HEK293 (cell line): ENCODE measurements around the gene RRAS.

ENCODE experiments used
- BCL11B ChIP-seq: fragments of 450-650 bp; formaldehyde crosslinking; IDR thresholded peaks from 2 replicates; pipeline ENCODE4 v1.5.1; 2016; ENCODE audit warnings: low read depth, missing biosample characterization, missing genetic modification characterization
- HOXD13 ChIP-seq: sonication (generic); formaldehyde crosslinking; IDR thresholded peaks from 2 replicates; pipeline ENCODE4 v1.8.0; 2022; ENCODE audit warnings: missing genetic modification reagents, borderline replicate concordance
- IKZF3 ChIP-seq: fragments of 450-650 bp; IDR thresholded peaks from 2 replicates; pipeline ENCODE4 v1.5.0; 2018; ENCODE audit warnings: missing biosample characterization, mild to moderate bottlenecking, missing genetic modification characterization, moderate library complexity
- PATZ1 ChIP-seq: fragments of 450-650 bp; formaldehyde crosslinking; IDR thresholded peaks from 2 replicates; pipeline ENCODE4 v1.5.1; 2016; ENCODE audit warnings: missing biosample characterization, missing genetic modification characterization
- PBX3 ChIP-seq: sonication (generic); formaldehyde crosslinking; IDR thresholded peaks from 2 replicates; pipeline ENCODE4 v1.8.1; 2022; ENCODE audit warnings: mild to moderate bottlenecking, moderate library complexity, missing genetic modification reagents
- PRDM1 ChIP-seq: fragments of 450-650 bp; formaldehyde crosslinking; IDR thresholded peaks from 2 replicates; pipeline ENCODE4; 2016; ENCODE audit warnings: missing biosample characterization, missing genetic modification characterization
- PRDM10 ChIP-seq: fragments of 450-650 bp; formaldehyde crosslinking; IDR thresholded peaks from 2 replicates; pipeline ENCODE4 v1.5.1; 2016; ENCODE audit warnings: missing biosample characterization, missing genetic modification characterization
- PRDM6 ChIP-seq: fragments of 450-650 bp; formaldehyde crosslinking; IDR thresholded peaks from 2 replicates; pipeline ENCODE4 v1.5.1; 2017; ENCODE audit warnings: missing biosample characterization, missing genetic modification characterization
- RBAK ChIP-seq: fragments of 450-650 bp; formaldehyde crosslinking; IDR thresholded peaks from 2 replicates; pipeline ENCODE4 v1.5.1; 2016; ENCODE audit warnings: missing biosample characterization, missing genetic modification characterization
- SALL2 ChIP-seq: fragments of 450-650 bp; formaldehyde crosslinking; IDR thresholded peaks from 2 replicates; pipeline ENCODE4 v1.5.0; 2017; ENCODE audit warnings: missing biosample characterization, mild to moderate bottlenecking, missing genetic modification characterization, borderline replicate concordance
- TRIM28 ChIP-seq: IDR thresholded peaks from 2 replicates; pipeline ENCODE4 v1.6.1; 2011; ENCODE audit warnings: low read length, control low read depth, borderline replicate concordance
- ZBTB1 ChIP-seq: fragments of 450-650 bp; formaldehyde crosslinking; IDR thresholded peaks from 2 replicates; pipeline ENCODE4 v1.5.1; 2016; ENCODE audit warnings: missing biosample characterization, missing genetic modification characterization
- ZBTB17 ChIP-seq: fragments of 450-650 bp; formaldehyde crosslinking; IDR thresholded peaks from 2 replicates; pipeline ENCODE4 v1.5.1; 2016; ENCODE audit warnings: missing biosample characterization, missing genetic modification characterization
- ZBTB48 ChIP-seq: fragments of 450-650 bp; formaldehyde crosslinking; IDR thresholded peaks from 2 replicates; pipeline ENCODE4 v1.5.1; 2016; ENCODE audit warnings: missing biosample characterization, missing genetic modification characterization
- ZFHX2 ChIP-seq: fragments of 450-650 bp; formaldehyde crosslinking; conservative IDR thresholded peaks from 2 replicates; pipeline ENCODE4 v1.5.1; 2016; ENCODE audit warnings: missing biosample characterization, missing genetic modification characterization
- ZFP3 ChIP-seq: fragments of 450-650 bp; formaldehyde crosslinking; IDR thresholded peaks from 2 replicates; pipeline ENCODE4 v1.5.1; 2016; ENCODE audit warnings: low read depth, missing biosample characterization, missing genetic modification characterization
- ZNF10 ChIP-seq: fragments of 450-650 bp; formaldehyde crosslinking; IDR thresholded peaks from 2 replicates; pipeline ENCODE4 v1.5.1; 2017; ENCODE audit warnings: missing biosample characterization, missing genetic modification characterization
- ZNF157 ChIP-seq: fragments of 450-650 bp; formaldehyde crosslinking; IDR thresholded peaks from 2 replicates; pipeline ENCODE4 v1.5.1; 2016; ENCODE audit warnings: missing biosample characterization, missing genetic modification characterization
- ZNF19 ChIP-seq: fragments of 450-650 bp; formaldehyde crosslinking; IDR thresholded peaks from 2 replicates; pipeline ENCODE4; 2016; ENCODE audit warnings: missing biosample characterization, missing genetic modification characterization, low read depth
- ZNF2 ChIP-seq: fragments of 450-650 bp; formaldehyde crosslinking; IDR thresholded peaks from 2 replicates; pipeline ENCODE4 v1.5.1; 2016; ENCODE audit warnings: missing biosample characterization, missing genetic modification characterization
- ZNF341 ChIP-seq: fragments of 450-650 bp; formaldehyde crosslinking; IDR thresholded peaks from 2 replicates; pipeline ENCODE4; 2016; ENCODE audit warnings: low read depth, missing biosample characterization, missing genetic modification characterization
- ZNF354C ChIP-seq: fragments of 450-650 bp; formaldehyde crosslinking; IDR thresholded peaks from 2 replicates; pipeline ENCODE4 v1.5.1; 2016; ENCODE audit warnings: missing biosample characterization, missing genetic modification characterization, low read depth, borderline replicate concordance
- ZNF514 ChIP-seq: fragments of 450-650 bp; formaldehyde crosslinking; IDR thresholded peaks from 2 replicates; pipeline ENCODE4 v1.5.1; 2016; ENCODE audit warnings: missing biosample characterization, missing genetic modification characterization
- ZNF660 ChIP-seq: fragments of 450-650 bp; IDR thresholded peaks from 2 replicates; pipeline ENCODE4 v1.5.1; 2018; ENCODE audit warnings: missing biosample characterization, mild to moderate bottlenecking, missing genetic modification characterization
- ZNF701 ChIP-seq: fragments of 450-650 bp; formaldehyde crosslinking; IDR thresholded peaks from 2 replicates; pipeline ENCODE4 v1.5.1; 2016; ENCODE audit warnings: missing biosample characterization, missing genetic modification characterization
- ZNF704 ChIP-seq: fragments of 450-650 bp; formaldehyde crosslinking; IDR thresholded peaks from 2 replicates; pipeline ENCODE4 v1.5.1; 2016; ENCODE audit warnings: missing biosample characterization, missing genetic modification characterization
- ZNF776 ChIP-seq: fragments of 450-650 bp; formaldehyde crosslinking; IDR thresholded peaks from 2 replicates; pipeline ENCODE4 v1.5.0; 2017; ENCODE audit warnings: missing biosample characterization, missing genetic modification characterization, borderline replicate concordance
- ZNF791 ChIP-seq: fragments of 450-650 bp; formaldehyde crosslinking; IDR thresholded peaks from 2 replicates; pipeline ENCODE4 v1.5.1; 2016; ENCODE audit warnings: missing biosample characterization, missing genetic modification characterization
- ZNF837 ChIP-seq: fragments of 450-650 bp; formaldehyde crosslinking; IDR thresholded peaks from 2 replicates; pipeline ENCODE4 v1.5.1; 2016; ENCODE audit warnings: missing biosample characterization, missing genetic modification characterization
- ZSCAN16 ChIP-seq: fragments of 450-650 bp; formaldehyde crosslinking; IDR thresholded peaks from 2 replicates; pipeline ENCODE4 v1.5.1; 2016; ENCODE audit warnings: missing biosample characterization, missing genetic modification characterization
- ZSCAN23 ChIP-seq: fragments of 450-650 bp; formaldehyde crosslinking; IDR thresholded peaks from 2 replicates; pipeline ENCODE4 v1.5.1; 2016; ENCODE audit warnings: missing biosample characterization, missing genetic modification characterization

RRAS gene

GRCh38 chr19:49593233-49594113 lies 46.5 kb downstream of the RRAS start (continued):
- TF ChIP-seq ZBTB48, result no peak
- TF ChIP-seq ZNF19 (tag by site-specific recombination), result no peak
- TF ChIP-seq ZNF704 (tag by site-specific recombination), result no peak
- no peak for TF ChIP-seq TRIM28
- peak; percentile 92 for TF ChIP-seq ZNF341
- peak; percentile 85 for TF ChIP-seq BCL11B (tag by site-specific recombination)
- TF ChIP-seq SALL2 (tag by site-specific recombination), result no peak
- no peak for TF ChIP-seq IKZF3 (tag by site-specific recombination)
- no peak for TF ChIP-seq ZBTB1 (tag by site-specific recombination)
- no peak for TF ChIP-seq HOXD13 (CRISPR knock-in tag)
- TF ChIP-seq ZNF354C (tag by site-specific recombination), result no peak
- no peak for TF ChIP-seq ZNF157
- no peak for TF ChIP-seq PRDM6 (tag by site-specific recombination)
- TF ChIP-seq ZBTB17 (tag by site-specific recombination), result no peak
- no peak for TF ChIP-seq ZNF2 (tag by site-specific recombination)
- TF ChIP-seq ZNF660 (tag by site-specific recombination), result no peak
- TF ChIP-seq ZNF791 (tag by site-specific recombination), result no peak
- TF ChIP-seq PRDM1 (tag by site-specific recombination), result no peak
- TF ChIP-seq ZNF776 (tag by site-specific recombination), result no peak
- no peak for TF ChIP-seq ZNF701 (tag by site-specific recombination)
- no peak for TF ChIP-seq ZNF837 (tag by site-specific recombination)
- no peak for TF ChIP-seq ZFP3 (tag by site-specific recombination)
- TF ChIP-seq PATZ1 (tag by site-specific recombination), result peak; percentile 95
- TF ChIP-seq PBX3 (CRISPR knock-in tag), result no peak
- TF ChIP-seq ZFHX2 (tag by site-specific recombination), result 0 out of 2 replicates have a peak, but pooled peaks have one; percentile 39
- TF ChIP-seq ZSCAN23 (tag by site-specific recombination), result no peak
- no peak for TF ChIP-seq RBAK (tag by site-specific recombination)
- TF ChIP-seq ZNF10 (tag by site-specific recombination), result no peak
- no peak for TF ChIP-seq ZSCAN16
- TF ChIP-seq PRDM10 (tag by site-specific recombination), result peak; percentile 97
- TF ChIP-seq ZNF514 (tag by site-specific recombination), result no peak
